Measurements from ENCODE around the gene TBC1D24. TPM values are rescaled to one million over a fixed set of nuclear protein-coding genes. Genes with fewer than 3 reads are reported as not detected.
"Not testable (repeated sequence)": the region's sequence is repeated elsewhere in the genome, so short reads cannot be mapped to it uniquely, and the experiment has no call there.

TBC1D24 gene
- total RNA-seq, 1 donor from 2014 or later: 11.1 TPM

- Histone ChIP-seq H3K9me3 (replicated peaks) (no peaks in the 10 kb centered on the region), H3K27ac (replicated peaks) (peak overlapping the region; percentile 76), H3K27me3 (ENCODE audit: low read depth) (no peaks in the 10 kb centered on the region), H3K4me1 (peaks cover 23% of the 10 kb centered on the region), H3K4me3 (peak overlapping the region; percentile 91), H3K36me3 (peaks cover 16% of the 10 kb centered on the region)
- intact Hi-C loops (cut with micrococcal nuclease): no loop called here
- no peak for DNase-seq
- no peak for TF ChIP-seq CTCF (IDR thresholded peaks at IDR 0.05; ENCODE audit: borderline replicate concordance)
Measured at GRCh38 chr16:2428784-2429033, 46.2 kb upstream of the TBC1D24 start.

GRCh38 chr16:2429034-2429770 is 45.7 kb upstream of the TBC1D24 start, which contains the start of gene CCNF:
TSS of gene CCNF (plus strand) at chr16:2429447. CDS start at chr16:2429482, 35 bp downstream.
- peak; percentile 37 for TF ChIP-seq CTCF (IDR thresholded peaks at IDR 0.05; ENCODE audit: borderline replicate concordance)
- Histone ChIP-seq H3K27ac (replicated peaks) (peak within 1 kb of the TSS; percentile 82), H3K4me3 (peak within 1 kb of the TSS; percentile 91), H3K36me3 (peaks cover 16% of the 10 kb centered on the region), H3K27me3 (ENCODE audit: low read depth) (no peaks in the 10 kb centered on the region), H3K4me1 (peaks cover 23% of the 10 kb centered on the region), H3K9me3 (replicated peaks) (no peaks in the 10 kb centered on the region)
- DNase-seq: peak; percentile 98
- intact Hi-C loops (cut with micrococcal nuclease): no loop called here

- no peak for DNase-seq
- intact Hi-C loops (cut with micrococcal nuclease): loop anchor here (10.0 kb wide), 1 partner anchor 95 kb away; no protein-coding TSS in a partner anchor
- Histone ChIP-seq H3K36me3 (peaks cover 16% of the 10 kb centered on the region), H3K4me1 (peaks cover 23% of the 10 kb centered on the region), H3K9me3 (replicated peaks) (no peaks in the 10 kb centered on the region), H3K27me3 (ENCODE audit: low read depth) (no peaks in the 10 kb centered on the region), H3K4me3 (peak overlapping the region; percentile 91), H3K27ac (replicated peaks) (peak overlapping the region; percentile 82)
- TF ChIP-seq CTCF (IDR thresholded peaks at IDR 0.05; ENCODE audit: borderline replicate concordance): no peak
Measured at GRCh38 chr16:2429771-2430663, 44.9 kb upstream of the TBC1D24 start.

- Histone ChIP-seq H3K27me3 (ENCODE audit: low read depth) (no peaks in the 10 kb centered on the region), H3K4me3 (no peak overlapping the region), H3K36me3 (peaks cover 23% of the 10 kb centered on the region), H3K4me1 (peaks cover 23% of the 10 kb centered on the region), H3K9me3 (replicated peaks) (no peaks in the 10 kb centered on the region), H3K27ac (replicated peaks) (no peak overlapping the region)
- DNase-seq: no peak
- no peak for TF ChIP-seq CTCF (IDR thresholded peaks at IDR 0.05; ENCODE audit: borderline replicate concordance)
- intact Hi-C loops (cut with micrococcal nuclease): loop anchor here (10.0 kb wide), 1 partner anchor 97 kb away; no protein-coding TSS in a partner anchor
Measured at GRCh38 chr16:2432286-2432685, 42.6 kb upstream of the TBC1D24 start.

GRCh38 chr16:2432801-2433505 is 42.0 kb upstream of the TBC1D24 start:
- intact Hi-C loops (cut with micrococcal nuclease): loop anchor here (10.0 kb wide), 1 partner anchor 98 kb away; no protein-coding TSS in a partner anchor
- no peak for DNase-seq
- no peaks in the 10 kb centered on the region for H3K9me3 ChIP-seq (replicated peaks)
- H3K27me3 ChIP-seq (ENCODE audit: low read depth): no peaks in the 10 kb centered on the region
- H3K4me1 ChIP-seq: peaks cover 23% of the 10 kb centered on the region
- H3K36me3 ChIP-seq: peaks cover 23% of the 10 kb centered on the region
- no peak overlapping the region for H3K27ac ChIP-seq (replicated peaks)
- no peak for TF ChIP-seq CTCF (IDR thresholded peaks at IDR 0.05; ENCODE audit: borderline replicate concordance)
- H3K4me3 ChIP-seq: no peak overlapping the region

GRCh38 chr16:2435236-2435635 is 39.7 kb upstream of the TBC1D24 start:
- H3K9me3 ChIP-seq (replicated peaks); H3K4me1 ChIP-seq; H3K27me3 ChIP-seq (ENCODE audit: low read depth); DNase-seq; H3K27ac ChIP-seq (replicated peaks); H3K4me3 ChIP-seq: not testable (repeated sequence)
- H3K36me3 ChIP-seq: peaks cover 26% of the 10 kb centered on the region
- intact Hi-C loops (cut with micrococcal nuclease): loop anchor here (10.0 kb wide), 1 partner anchor 100 kb away; no protein-coding TSS in a partner anchor

Measured in left ventricle myocardium inferior (tissue), 1 donor.